ENCODE measurements around the gene ZC2HC1B. TPM values are rescaled to one million over a fixed set of nuclear protein-coding genes. Genes with fewer than 3 reads are reported as not detected.

The ZC2HC1B gene
- total and polyA plus RNA-seq, 2 of the 8 experiments (the other 6 are each of a cell fraction or from before 2014, with no cell fraction given) = not detected

GRCh38 chr6:143863771-143864170, 503 bp upstream of the ZC2HC1B start (continued):
- TF ChIP-seq SAP30 (IDR thresholded peaks at IDR 0.05; ENCODE audit: insufficient read depth, insufficient replicate concordance, low read length) (no peak), ZNF274 (IDR thresholded peaks at IDR 0.05; ENCODE audit: borderline replicate concordance, extremely low read depth, low read length) (no peak), CTCF (IDR thresholded peaks at IDR 0.05; ENCODE audit: control extremely low read depth in 1 of 3, insufficient read depth in 1 of 3, low read depth in 1 of 3, low read length in 3 of 3) (no peak), ASH2L (IDR thresholded peaks at IDR 0.05; ENCODE audit: low read length) (no peak), ATF3 (IDR thresholded peaks at IDR 0.05; ENCODE audit: insufficient read depth, low read depth, low read length) (no peak), YY1 (IDR thresholded peaks at IDR 0.05; ENCODE audit: low read depth, low read length) (no peak)
